ENCODE data around the gene RNF214. TPM values are rescaled to one million over a fixed set of nuclear protein-coding genes. Genes with fewer than 3 reads are reported as not detected.

Gene RNF214
- total RNA-seq, 1 donor from 2014 or later, result 37.1 TPM

DNA sequence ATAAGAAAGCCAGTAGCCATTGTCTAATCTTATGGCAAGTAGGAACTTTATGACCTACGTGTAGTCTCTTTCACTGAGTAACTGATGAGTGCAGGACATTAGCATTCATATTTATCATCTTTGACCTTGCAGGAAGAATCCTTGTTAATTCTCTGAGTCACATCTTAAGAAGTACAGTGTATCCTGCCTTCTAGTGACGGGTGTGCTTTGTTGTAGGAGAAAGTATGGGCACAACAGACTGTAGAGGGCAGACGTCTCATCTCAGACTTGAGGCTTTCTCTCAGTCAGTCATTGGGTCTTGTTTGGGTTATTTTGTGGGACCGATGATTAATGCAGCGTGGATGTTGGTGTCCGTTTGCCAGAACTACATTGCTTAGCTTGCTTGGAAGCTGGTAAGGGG, 6.8 kb downstream of the RNF214 start:
- H3K9me3 Mint-ChIP-seq (ENCODE audit: unreplicated experiment), result no peaks in the 10 kb centered on the region
- peaks cover 17% of the 10 kb centered on the region for H3K36me3 Mint-ChIP-seq (ENCODE audit: low read depth, unreplicated experiment)
- H3K27ac Mint-ChIP-seq (ENCODE audit: unreplicated experiment), result no peak overlapping the region
- H3K27me3 Mint-ChIP-seq (ENCODE audit: unreplicated experiment), result no peaks in the 10 kb centered on the region
- peak overlapping the region; percentile 57 for H3K4me3 Mint-ChIP-seq (ENCODE audit: unreplicated experiment)
- DNase-seq (ENCODE audit: low spot score), result no peak
- TF ChIP-seq, protein P1, sequence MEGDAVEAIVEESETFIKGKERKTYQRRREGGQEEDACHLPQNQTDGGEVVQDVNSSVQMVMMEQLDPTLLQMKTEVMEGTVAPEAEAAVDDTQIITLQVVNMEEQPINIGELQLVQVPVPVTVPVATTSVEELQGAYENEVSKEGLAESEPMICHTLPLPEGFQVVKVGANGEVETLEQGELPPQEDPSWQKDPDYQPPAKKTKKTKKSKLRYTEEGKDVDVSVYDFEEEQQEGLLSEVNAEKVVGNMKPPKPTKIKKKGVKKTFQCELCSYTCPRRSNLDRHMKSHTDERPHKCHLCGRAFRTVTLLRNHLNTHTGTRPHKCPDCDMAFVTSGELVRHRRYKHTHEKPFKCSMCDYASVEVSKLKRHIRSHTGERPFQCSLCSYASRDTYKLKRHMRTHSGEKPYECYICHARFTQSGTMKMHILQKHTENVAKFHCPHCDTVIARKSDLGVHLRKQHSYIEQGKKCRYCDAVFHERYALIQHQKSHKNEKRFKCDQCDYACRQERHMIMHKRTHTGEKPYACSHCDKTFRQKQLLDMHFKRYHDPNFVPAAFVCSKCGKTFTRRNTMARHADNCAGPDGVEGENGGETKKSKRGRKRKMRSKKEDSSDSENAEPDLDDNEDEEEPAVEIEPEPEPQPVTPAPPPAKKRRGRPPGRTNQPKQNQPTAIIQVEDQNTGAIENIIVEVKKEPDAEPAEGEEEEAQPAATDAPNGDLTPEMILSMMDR (IDR thresholded peaks at IDR 0.05; ENCODE audit: unreplicated experiment), result no peak
- peaks cover 1% of the 10 kb centered on the region for H3K4me1 Mint-ChIP-seq (ENCODE audit: unreplicated experiment)

DNA sequence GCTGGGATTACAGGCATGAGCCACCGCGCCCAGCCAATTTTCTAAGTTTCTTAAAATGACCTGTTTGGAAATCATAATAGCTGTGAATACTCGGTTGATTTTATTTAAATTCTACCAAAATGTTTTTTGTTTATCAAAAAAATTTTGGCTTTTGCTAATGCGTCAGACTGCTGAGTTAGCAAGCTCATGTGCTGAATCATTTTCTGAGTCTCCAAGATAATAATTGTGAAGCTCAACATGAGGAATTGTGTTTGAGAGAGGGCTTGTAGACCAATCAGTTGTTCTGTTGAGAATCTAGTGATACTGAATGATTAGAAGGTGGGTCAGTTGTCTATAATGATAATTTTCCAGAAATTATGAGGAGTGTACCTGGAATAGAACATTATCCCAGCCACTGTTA, 15.9 kb downstream of the RNF214 start:
- Mint-ChIP-seq H3K9me3 (ENCODE audit: unreplicated experiment) (no peaks in the 10 kb centered on the region), H3K4me3 (ENCODE audit: unreplicated experiment) (no peak overlapping the region), H3K4me1 (ENCODE audit: unreplicated experiment) (no peaks in the 10 kb centered on the region), H3K27me3 (ENCODE audit: unreplicated experiment) (peaks cover 2% of the 10 kb centered on the region), H3K36me3 (ENCODE audit: low read depth, unreplicated experiment) (peaks cover 36% of the 10 kb centered on the region), H3K27ac (ENCODE audit: unreplicated experiment) (no peak overlapping the region)
- TF ChIP-seq, protein P1 (IDR thresholded peaks at IDR 0.05; ENCODE audit: unreplicated experiment), result no peak
- no peak for DNase-seq (ENCODE audit: low spot score)

DNA sequence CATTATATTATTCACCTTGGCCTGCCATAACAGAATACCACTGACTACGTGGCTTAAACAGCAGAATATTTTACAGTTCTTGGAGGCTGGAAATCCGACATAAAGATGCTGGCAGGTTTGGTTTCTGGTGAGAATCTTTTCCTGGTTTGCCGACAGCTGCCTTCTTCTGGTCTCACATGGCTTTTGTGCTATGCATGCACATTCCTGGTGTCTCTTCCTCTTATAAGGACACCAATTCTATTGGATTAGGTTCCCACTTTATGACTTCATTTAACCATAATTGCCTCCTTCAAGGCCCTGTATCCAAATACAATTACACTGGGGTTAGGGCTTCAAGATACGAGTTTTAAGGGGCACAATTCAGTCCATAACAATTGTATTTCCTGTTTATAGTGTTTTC, 17.1 kb downstream of the RNF214 start:
- H3K27ac Mint-ChIP-seq (ENCODE audit: unreplicated experiment), result no peak overlapping the region
- no peak overlapping the region for H3K4me3 Mint-ChIP-seq (ENCODE audit: unreplicated experiment)
- H3K9me3 Mint-ChIP-seq (ENCODE audit: unreplicated experiment), result no peaks in the 10 kb centered on the region
- peaks cover 2% of the 10 kb centered on the region for H3K27me3 Mint-ChIP-seq (ENCODE audit: unreplicated experiment)
- TF ChIP-seq, protein P1 (IDR thresholded peaks at IDR 0.05; ENCODE audit: unreplicated experiment), result no peak
- DNase-seq (ENCODE audit: low spot score), result no peak
- H3K4me1 Mint-ChIP-seq (ENCODE audit: unreplicated experiment), result no peaks in the 10 kb centered on the region
- H3K36me3 Mint-ChIP-seq (ENCODE audit: low read depth, unreplicated experiment), result peaks cover 35% of the 10 kb centered on the region

DNA sequence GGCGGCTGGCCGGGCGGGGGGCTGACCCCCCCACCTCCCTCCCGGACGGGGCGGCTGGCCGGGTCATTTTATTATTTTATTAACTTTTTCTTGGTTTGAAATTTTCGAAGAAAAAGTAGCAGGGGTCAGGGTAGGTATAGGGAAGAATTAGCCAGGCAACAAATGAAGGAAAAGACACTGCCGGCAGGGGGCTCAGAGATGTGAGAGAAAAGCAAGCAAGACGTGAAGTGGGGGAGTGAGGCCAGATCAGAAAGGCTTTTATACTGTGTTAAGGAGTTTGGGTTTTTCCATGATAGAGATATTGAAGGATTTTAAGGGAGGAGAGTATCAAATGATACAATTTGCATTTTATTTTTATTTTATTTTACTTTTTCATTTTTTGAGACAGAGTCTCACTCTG, 19.0 kb downstream of the RNF214 start:
- Mint-ChIP-seq H3K27me3 (ENCODE audit: unreplicated experiment) (peaks cover 2% of the 10 kb centered on the region), H3K4me1 (ENCODE audit: unreplicated experiment) (no peaks in the 10 kb centered on the region), H3K4me3 (ENCODE audit: unreplicated experiment) (no peak overlapping the region), H3K36me3 (ENCODE audit: low read depth, unreplicated experiment) (peaks cover 29% of the 10 kb centered on the region), H3K9me3 (ENCODE audit: unreplicated experiment) (no peaks in the 10 kb centered on the region), H3K27ac (ENCODE audit: unreplicated experiment) (no peak overlapping the region)
- TF ChIP-seq, protein P1 (IDR thresholded peaks at IDR 0.05; ENCODE audit: unreplicated experiment), result no peak
- DNase-seq (ENCODE audit: low spot score), result no peak

DNA sequence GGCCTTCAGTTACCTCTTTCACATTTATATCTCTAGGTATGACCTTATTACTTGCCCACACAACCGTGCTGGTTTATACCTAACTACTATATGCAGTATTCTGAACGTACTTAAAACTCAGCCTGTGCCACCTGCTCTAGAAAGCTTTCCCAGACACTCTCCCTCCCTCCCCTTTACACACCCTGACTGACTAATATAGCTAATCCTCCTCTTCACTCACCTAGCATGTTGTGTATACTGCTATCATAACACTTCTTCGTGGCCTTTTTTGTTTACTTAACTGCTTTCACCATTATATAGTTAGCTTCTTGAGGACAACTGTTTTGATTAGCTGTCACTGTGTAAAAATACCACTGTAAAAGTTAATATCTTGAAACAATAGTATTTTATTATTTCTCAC, 23.5 kb downstream of the RNF214 start:
- Mint-ChIP-seq H3K27me3 (ENCODE audit: unreplicated experiment) (peaks cover 2% of the 10 kb centered on the region), H3K9me3 (ENCODE audit: unreplicated experiment) (no peaks in the 10 kb centered on the region), H3K36me3 (ENCODE audit: low read depth, unreplicated experiment) (peaks cover 11% of the 10 kb centered on the region), H3K4me1 (ENCODE audit: unreplicated experiment) (no peaks in the 10 kb centered on the region), H3K4me3 (ENCODE audit: unreplicated experiment) (no peak overlapping the region), H3K27ac (ENCODE audit: unreplicated experiment) (no peak overlapping the region)
- DNase-seq (ENCODE audit: low spot score), result no peak
- TF ChIP-seq, protein P1 (IDR thresholded peaks at IDR 0.05; ENCODE audit: unreplicated experiment), result no peak

All from endothelial cell (in vitro differentiated cells).